IPS-11a (cell line): ENCODE results near the gene SORCS1.

Experiments used
- H3K4me3 ChIP-seq: one replicate; pipeline ENCODE4 v1.5.1; 2013; ENCODE audit warnings: low read depth, low read length, control low read depth

The SORCS1 gene

DNA sequence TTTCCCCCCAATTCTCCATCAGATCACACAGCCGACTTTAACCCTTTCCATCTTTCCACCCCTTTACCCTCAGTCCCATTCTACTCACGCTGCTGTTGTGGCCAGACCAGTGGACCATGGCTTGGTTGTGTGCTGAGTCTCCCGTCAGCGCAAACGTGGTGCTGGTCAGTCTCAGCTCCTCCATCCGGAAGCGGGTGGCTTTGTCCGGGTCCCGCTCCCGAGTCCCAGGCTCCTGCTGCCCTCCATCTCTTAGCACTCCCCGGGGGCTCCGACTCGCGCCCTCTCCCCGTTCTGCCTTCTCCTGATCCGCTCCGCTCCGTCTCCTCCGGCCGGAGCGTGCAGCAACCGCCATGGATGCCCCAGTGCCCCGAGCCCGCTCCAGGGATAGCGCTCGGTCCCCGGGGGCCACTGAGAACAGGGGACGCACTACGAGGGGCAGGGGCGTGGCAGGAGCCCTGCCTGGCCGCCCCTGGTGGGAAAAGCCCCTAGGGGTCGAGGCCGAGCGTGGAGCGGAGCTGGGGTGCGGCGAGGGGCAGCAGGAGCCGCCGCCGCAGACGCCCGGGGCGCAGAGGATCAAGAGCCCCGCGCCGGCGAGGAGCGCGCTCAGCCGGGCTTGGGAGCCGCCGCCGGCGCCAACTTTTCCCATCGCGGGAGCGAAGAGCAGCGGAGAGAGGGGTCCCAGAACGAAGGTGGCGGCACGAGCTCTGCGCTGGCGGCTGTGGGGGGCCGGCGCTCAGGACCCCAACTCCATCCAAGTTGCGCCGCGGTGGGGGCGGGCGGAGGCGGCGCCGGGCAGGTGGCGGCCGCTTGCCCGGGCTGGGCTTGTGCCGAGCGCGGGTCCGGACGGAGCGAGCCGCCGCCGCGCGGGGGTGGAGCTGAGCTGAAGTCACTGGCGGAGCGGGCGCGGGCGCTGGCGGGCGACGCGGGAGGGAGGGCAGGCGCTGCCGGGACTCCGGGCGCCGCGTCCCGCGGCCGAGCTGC lies at the start of gene SORCS1:
SORCS1 (minus strand) TSS at position 826 of the 981 bp plus-strand sequence.
- H3K4me3 ChIP-seq: peak within 1 kb of the TSS; percentile 70

DNA sequence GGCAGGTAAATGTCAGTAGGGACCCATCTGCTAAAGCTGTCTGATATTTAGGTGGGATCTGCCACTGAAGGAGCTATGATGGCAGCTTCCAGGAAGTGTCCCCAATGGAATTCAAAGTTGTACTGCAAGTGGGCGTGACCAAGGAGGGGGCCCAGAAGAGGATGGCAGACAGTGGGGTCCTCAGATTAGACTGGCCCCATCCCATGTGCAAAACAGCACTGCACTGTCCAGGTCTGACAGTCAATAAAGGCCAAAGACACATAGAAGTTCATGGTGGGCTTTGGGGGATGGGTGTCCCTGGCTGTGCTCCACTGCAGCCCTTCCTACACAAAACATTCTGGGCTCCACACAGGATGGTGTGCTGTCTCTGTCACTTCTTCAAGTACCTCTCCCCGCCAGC lies 49.8 kb upstream of the SORCS1 start:
- no peak overlapping the region for H3K4me3 ChIP-seq

DNA sequence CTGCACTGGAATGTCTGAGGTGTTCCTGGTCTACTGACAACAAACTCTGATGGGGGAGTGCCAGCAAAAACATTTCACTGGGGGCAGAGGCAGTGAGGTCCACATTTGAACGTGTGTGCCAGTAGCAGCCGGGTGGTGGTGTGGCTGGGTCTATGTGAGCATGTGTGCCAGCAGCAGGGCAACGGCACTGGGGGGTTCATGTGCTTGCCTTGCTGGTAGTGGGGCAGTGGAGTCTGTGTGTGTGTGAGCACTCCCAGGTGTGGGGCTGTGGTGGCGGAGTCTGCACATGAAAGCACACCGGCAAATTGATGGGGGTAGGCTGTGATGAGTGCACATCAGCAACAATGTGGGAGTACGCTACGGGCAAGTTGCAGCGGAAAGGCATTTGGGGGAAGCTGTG lies 49.4 kb upstream of the SORCS1 start:
- H3K4me3 ChIP-seq: no peak overlapping the region

DNA sequence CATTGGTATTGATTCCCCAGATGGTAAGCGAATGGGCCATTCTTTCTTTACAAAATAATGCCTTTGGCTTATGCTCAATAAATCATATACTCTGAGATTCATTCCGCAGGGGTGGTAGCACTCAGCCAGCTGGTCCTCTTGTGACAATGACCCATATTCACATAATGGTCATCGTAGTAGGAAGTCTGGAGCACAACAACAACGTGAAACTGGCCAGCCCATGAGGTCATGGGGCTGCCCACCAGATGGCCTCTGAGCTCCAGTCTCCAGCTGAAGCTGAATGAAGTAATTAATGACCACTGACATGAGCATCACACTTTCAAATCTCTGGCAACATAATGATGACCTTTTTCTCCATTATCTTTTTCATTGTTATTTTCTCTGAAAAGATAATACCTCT lies 42.3 kb upstream of the SORCS1 start:
- no peak overlapping the region for H3K4me3 ChIP-seq

DNA sequence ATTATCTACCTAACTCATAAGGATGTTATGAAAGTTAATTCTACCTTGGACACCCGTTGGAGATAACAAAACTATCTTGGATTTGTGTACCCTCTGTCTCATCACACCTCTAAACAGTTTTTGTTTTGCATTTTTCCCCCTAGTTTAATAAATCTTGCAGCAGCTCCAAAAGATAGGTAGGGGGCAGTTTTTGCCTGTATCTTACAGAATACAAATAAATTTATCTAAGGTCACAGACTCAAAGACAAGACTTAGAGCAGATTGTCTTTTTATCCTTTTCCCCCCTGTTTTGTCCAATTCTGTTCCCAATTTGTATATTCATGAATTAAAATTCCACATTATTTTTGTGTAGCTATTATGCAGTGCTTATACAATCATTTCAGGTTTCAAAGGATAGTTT lies 5.0 kb upstream of the SORCS1 start:
- H3K4me3 ChIP-seq: no peak overlapping the region

DNA sequence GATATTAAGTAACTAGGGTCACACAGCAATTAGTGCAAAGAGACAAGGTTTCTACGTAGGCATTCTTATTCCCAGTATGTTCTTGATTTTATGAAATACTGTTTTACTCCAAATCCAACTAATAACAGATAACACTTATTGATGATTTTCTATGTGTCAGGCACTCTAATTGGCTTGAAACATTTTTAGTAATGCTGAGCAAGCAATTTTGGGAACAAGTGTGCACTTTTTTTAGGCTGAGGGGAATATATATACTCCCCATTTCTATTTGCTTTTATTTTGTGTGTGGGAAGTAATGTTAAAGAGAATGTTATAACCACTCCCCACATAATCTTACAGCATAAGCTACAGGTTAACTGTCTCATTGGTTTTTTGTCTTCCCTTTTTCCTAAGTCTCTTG lies 4.2 kb upstream of the SORCS1 start:
- no peak overlapping the region for H3K4me3 ChIP-seq

DNA sequence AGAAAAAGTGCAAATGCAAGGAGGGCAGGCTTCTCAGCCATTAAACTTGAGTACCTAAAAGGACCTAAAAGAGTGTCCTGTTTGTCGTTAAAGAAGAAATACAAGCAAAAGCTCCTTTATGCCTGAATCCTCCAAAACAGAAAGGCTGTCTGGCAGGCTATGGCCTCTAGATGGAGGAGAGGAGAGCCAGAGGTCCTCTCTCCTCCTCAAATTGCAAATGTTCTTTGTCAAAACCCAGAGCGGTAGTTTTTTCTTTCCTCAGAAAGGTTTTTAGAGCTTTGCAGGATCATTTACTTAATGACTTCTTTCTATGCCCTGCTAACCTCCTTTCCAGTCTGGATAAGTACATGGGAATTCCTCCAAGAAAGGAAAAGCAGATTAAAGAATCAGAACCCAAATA lies 1.9 kb upstream of the SORCS1 start:
- no peak overlapping the region for H3K4me3 ChIP-seq

DNA sequence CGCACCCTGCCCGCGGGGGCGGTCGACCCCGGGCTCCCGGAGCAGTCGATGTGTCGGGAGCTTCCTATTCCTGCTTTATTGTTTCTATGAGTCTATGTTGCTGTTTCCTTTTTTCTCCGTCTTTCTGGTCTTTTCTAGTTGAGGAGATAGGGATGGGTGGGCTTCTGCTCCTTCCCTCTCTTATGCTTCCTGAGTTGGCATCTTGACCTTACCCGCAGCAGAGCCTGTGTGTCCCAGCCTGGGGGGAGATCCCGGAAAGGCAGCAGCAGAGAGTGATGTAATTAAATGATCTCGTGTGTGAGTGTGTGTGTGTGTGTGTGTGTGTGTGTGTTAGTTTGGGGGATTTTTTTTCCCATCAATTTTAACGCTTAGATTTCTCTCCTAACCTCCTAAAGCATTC lies 486 bp upstream of the SORCS1 start:
- H3K4me3 ChIP-seq: peak overlapping the region; percentile 70

DNA sequence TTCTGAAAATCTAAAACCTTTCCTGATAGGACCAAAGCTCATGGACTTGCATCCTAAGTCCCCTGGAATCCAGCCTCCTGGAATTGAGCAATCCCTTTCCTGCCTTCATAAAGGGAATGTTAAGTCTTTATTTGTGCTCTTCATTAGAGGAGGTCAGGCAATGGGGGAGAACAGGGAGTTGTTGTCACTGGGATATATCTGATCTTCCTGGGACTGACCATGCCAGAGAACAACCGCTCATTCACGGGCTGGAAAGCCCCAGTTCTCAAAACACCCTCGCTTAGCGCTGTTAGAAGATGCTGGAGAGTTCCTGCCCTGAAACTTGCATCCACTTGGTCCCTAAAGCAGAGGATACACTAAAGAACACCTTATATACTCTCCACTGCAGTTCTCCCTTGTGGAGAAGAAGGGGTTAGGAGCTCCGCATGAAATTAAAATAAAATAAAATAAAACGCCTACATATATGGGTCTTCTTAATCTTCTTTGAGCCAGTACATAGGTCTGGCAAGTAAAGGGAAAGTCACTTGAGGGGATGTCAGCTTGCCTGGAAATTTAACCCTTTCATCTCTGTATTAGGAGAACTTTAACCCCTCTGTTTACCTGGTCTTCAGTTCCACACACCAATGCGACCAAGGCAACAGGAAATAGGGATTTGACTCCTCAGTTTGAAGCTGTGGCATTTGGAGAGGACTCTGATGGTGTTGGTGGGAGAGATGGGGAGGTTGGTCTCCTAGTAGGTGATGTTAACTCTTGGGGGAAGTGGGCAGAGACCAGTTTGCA lies 1.2 kb downstream of the SORCS1 start:
- H3K4me3 ChIP-seq: peak overlapping the region; percentile 70

DNA sequence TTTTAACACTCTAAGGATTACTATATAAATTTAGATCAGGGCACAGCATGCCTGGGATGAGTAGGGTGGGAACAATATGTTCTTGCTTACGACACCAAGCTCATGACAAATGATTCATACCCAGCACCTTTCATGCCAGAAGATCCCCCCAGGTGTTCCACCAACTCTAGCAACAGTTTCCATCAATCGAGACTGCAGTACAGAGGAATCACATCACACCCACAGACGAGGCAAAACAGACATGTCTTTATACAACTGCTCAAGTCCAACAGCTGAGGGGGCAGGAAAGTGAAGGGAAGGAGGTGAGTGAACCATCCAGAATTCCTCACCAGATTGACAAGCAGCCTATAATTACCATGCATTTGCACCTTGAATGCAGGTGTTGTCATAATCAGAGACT lies 3.6 kb downstream of the SORCS1 start:
- no peak overlapping the region for H3K4me3 ChIP-seq

DNA sequence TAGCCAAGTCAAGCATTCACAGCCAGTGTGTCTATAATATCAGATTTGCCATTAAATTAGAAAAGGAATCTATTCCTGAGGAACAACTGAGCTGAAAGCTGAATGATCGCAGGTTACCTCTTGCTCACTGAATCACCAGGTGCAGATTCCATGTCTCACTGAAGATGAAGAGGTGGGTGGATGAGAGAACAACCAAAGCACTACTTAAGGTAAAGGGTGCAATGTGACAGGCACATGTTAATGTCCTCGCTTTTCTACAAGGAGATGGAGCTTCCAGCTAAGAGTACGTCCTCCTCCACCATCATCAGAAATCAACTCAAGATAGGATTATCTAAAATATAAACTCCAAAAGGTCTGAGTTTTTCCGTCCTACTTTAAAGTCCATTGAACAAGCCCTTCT lies 4.6 kb downstream of the SORCS1 start:
- H3K4me3 ChIP-seq: no peak overlapping the region

DNA sequence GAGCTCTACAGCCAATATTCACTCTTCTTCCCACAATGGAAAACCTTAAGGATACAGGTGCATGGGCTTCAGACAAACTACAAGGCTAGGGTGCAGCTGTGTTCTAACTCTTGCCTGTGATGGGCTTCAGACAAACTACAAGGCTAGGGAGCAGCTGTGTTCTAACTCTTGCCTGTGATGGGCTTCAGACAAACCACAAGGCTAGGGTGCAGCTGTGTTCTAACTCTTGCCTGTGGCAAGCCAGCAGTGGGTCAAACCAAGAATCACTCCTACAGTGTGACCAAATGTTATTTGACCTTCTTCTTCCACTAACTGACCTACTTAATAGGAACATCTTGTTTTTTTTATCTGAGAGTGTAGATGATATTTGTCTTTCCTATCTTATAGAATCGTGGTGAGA lies 7.4 kb downstream of the SORCS1 start:
- H3K4me3 ChIP-seq: no peak overlapping the region

DNA sequence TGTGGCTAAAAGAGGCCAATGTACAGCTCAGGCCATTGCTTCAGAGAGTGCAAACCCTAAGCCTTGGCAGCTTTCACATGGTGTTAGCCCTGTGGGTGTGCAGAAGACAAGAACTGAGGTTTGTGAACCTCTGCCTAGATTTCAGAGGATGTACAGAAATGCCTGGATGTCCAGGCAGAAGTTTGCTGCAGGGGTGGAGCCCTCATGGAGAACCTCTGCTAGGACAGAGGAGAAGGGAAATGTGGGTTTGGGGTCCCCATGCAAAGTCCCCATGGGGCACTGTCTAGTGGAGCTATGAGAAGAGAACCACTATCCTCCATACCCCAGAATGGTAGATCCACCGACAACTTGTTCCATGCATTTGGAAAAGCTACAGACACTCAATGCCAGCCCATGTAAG lies 12.4 kb downstream of the SORCS1 start:
- no peak overlapping the region for H3K4me3 ChIP-seq

DNA sequence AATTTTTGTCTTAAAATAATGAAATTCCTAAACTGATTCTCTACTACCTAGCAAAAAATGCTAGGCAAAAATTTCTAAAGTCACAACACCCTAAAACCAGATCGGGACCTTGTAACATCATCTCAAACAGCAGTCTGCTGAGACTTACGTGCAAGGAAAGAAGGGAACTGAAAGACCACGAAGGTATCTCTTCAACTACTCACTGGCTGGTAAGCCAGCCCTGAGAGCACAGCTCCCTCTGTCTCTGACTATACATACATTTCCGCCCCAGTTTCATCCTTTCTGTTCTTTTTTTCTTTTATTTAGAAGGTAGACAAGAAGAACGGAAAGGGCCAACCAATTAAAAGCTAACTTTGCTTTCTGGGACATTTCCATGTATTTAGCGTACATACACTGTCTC lies 15.6 kb downstream of the SORCS1 start:
- no peak overlapping the region for H3K4me3 ChIP-seq

DNA sequence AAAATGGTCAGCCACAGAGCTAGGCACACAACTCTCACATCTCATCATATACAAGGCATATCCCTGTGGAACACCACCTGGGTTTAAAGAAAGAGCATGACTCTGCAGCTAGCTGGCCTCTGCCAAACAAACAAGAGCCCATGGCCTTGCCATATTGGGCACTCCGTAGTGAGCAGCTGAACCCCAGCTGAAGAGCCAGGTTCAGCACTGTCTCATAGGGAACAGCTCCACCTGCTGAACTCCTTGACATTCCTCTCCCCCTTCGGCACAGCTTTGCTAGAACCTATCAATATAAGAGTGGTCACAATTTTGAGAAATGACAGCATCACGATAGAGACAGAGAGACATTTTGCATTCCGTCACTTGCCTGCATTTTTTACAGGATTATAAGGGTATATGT lies 20.0 kb downstream of the SORCS1 start:
- no peak overlapping the region for H3K4me3 ChIP-seq

DNA sequence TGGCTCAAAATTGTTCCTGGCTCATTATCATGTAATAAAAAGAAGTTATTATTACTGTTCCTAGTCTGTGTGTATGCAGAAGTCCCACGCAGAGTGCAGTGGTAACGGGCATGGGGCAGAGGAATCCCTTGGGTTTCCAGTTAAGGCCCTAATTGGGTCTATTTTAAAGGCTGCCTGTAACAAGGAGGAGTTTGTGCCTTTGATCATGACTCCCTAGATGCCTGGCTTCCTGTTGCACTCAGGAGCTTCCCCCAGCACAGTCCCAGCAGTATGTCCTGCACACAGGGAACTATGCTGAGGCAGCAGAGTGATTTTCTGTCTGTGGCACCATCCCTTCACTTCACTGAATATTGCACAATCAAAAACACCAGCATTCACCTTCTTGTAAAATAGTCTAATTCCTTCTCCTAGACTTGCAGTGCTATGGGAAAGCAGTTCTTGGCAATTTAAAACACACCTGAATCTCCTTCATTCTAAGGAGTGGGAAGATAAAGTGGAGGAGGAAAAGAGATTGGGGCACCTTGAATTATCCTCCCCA lies 22.9 kb downstream of the SORCS1 start:
- H3K4me3 ChIP-seq: no peak overlapping the region

DNA sequence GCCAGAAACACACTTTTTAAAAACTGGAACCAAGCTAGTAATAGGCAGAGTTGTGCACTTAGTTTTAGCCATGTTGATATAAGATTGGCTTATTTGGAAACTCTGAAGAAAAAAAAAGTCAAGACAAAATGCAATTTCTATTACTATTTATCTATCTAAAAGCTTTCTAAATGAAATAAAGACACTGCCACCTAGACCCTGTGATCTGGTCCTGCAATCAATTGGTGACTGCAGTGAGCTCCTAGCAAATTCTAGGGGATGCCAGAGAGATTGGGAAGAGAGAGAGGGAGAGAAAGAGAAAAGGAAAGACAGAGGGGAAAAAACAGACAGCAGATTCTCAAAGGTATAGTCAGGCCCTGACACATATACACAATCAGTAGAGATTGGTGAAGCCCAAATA lies 25.3 kb downstream of the SORCS1 start:
- no peak overlapping the region for H3K4me3 ChIP-seq

DNA sequence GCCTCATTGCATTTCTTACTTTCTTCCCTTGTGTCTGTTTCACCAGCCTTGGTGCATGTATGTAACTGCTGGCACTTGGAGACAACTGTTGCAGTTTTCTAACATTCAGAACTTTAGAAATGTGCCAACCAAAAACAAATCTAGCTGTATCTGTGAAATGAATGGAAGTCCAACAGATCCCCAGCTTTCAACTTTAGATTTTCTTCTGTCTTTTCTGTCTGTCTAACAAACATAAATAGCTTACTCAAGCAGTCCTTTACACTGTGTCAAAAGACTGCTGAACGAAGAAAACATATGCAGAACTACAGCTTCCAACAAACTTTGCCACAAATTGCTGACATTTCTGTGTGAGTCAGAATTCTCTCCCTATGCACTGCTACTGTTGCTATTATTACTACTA lies 30.9 kb downstream of the SORCS1 start:
- H3K4me3 ChIP-seq: no peak overlapping the region

DNA sequence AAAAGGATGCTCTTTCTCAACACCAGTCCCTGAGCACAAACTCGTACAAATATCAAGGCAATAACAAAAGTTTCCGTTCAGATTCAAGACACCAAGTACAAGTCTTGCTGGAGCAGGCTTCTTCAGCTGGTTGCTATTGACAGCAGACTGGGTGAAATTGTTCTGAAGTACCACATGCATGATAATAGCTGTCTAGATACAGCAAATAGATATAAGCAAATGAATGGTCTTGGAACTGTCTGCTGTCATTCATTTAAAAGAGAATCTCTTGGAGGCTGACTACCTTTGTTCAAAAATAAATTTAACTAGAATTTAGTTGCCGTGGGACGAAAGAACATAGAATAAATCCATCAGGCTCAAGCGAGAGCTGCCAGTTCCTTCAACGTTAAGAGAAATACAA lies 35.5 kb downstream of the SORCS1 start:
- no peak overlapping the region for H3K4me3 ChIP-seq

DNA sequence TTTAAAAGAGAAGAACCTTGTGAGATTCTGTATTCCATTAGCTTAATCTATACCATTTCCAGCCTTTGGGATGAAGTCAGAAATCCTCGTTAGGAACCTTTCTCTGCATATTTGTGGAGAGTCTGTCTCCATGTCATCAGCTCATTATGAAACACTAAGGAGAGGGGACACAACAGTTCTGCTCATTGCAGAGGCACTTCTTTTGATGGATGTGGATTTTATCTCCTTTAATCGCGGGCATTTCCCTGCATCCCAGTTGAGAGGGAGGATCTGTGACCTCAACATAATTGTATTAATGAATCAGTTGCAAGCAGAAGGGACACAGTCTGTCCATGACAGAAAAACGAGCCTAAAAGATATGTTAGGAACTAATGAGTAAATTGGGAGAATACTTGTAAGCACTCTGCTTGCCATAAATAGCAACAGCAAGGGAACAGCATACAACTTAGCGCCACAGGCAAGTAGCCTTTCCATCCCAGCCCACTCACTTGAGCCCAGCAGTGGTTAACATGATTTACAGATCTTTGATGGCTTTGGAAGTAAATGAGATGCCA lies 37.9 kb downstream of the SORCS1 start:
- H3K4me3 ChIP-seq: no peak overlapping the region

DNA sequence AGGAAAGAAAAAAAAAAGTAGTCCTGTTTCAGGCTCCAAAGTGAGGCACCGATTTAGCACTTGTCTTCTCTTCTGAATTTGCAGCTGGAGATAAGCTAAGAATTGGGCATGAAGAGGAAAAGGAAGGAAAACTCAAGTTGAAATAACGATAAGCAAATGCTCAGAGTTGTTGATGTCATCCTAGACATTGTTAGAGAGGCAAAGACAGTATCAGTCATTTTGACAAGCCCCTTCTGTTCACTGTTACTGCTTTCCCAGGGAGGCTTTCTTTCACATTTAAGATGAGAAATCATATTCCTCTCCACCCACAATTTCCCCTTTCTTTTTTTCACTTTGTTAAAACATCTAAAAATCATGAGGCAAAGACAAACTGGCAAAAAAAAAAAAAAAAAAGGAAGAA lies 41.8 kb downstream of the SORCS1 start:
- no peak overlapping the region for H3K4me3 ChIP-seq

DNA sequence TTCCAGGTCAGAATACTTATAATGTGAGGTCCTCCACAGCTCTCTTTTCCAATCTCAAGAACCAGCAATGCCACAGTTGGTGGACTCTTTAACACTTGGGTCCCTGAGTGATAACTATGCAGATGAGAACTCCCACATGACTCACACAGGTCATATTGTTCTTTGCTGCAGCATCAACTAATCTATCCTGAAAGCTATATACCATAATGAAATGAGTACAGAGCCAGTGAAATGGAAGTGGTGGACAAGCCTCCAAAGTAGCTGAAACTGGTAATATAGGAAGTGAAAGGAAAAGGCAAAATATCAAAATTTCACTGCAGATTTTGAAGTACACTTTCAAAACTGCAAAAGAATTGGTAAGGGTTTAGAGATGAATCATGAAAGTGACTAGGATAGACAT lies 45.6 kb downstream of the SORCS1 start:
- H3K4me3 ChIP-seq: no peak overlapping the region
